SU-DHL-6 (cell line): ENCODE results near the gene INPP5B.

Experiments
- H2AFZ ChIP-seq: fragments of 200-600 bp; sonication (generic); 2 replicates; pipeline ENCODE4 v1.6.1; 2014; ENCODE audit warnings: low read depth, mild to moderate bottlenecking, moderate library complexity, mixed read lengths, antibody characterized with exemption, low read length; ENCODE audit not compliant: severe bottlenecking
- H3F3A ChIP-seq: fragments of 200-600 bp; shearing (Covaris generic); 2 replicates; pipeline ENCODE4 v1.6.0; 2016; ENCODE audit warnings: antibody characterized with exemption, mild to moderate bottlenecking; ENCODE audit not compliant: insufficient read depth
- H3K27ac ChIP-seq: fragments of 200-600 bp; sonication (generic); 2 replicates; pipeline ENCODE4 v1.5.1; 2016; ENCODE audit warnings: low read depth, mild to moderate bottlenecking, low read length, moderate library complexity, mixed read lengths
- H3K27me3 ChIP-seq: fragments of 200-600 bp; sonication (generic), shearing (Covaris generic); 2 replicates; pipeline ENCODE4 v1.6.0; 2014; ENCODE audit warnings: mild to moderate bottlenecking, low read length
- H3K36me3 ChIP-seq: fragments of 200-600 bp; sonication (generic); 2 replicates; pipeline ENCODE4 v1.6.1; 2014; ENCODE audit warnings: mild to moderate bottlenecking, low read length, mixed read lengths
- H3K4me2 ChIP-seq: fragments of 300-600, 200-600 bp; shearing (Covaris generic), sonication (generic); 2 replicates; pipeline ENCODE4 v1.6.0; 2014; ENCODE audit warnings: low read length, low read depth, mild to moderate bottlenecking; ENCODE audit not compliant: poor library complexity, severe bottlenecking
- H3K4me3 ChIP-seq: fragments of 200-600 bp; sonication (generic); 2 replicates; pipeline ENCODE4 v1.5.1; 2014; ENCODE audit warnings: antibody characterized with exemption, low read length, mild to moderate bottlenecking, mixed read lengths; ENCODE audit not compliant: insufficient read depth, poor library complexity, severe bottlenecking
- H3K79me2 ChIP-seq: fragments of 200-600 bp; sonication (generic); 2 replicates; pipeline ENCODE4 v1.6.1; 2014; ENCODE audit warnings: mild to moderate bottlenecking, low read length, moderate library complexity; ENCODE audit not compliant: insufficient read depth
- H3K9ac ChIP-seq: fragments of 200-600 bp; sonication (generic); 2 replicates; pipeline ENCODE4 v1.7.0; 2014; ENCODE audit warnings: mild to moderate bottlenecking, low read length
- H3K9me2 ChIP-seq: fragments of 200-600 bp; sonication (generic); replicated peaks from 2 replicates; pipeline ENCODE4 v1.6.1; 2014; ENCODE audit warnings: low read length; ENCODE audit not compliant: insufficient read depth
- H3K9me3 ChIP-seq: fragments of 200-600 bp; sonication (generic); 2 replicates; pipeline ENCODE4 v1.6.1; 2014; ENCODE audit warnings: low read length, mixed read lengths; ENCODE audit not compliant: insufficient read depth
- H4K20me1 ChIP-seq: fragments of 200-600 bp; sonication (generic); 2 replicates; pipeline ENCODE4 v1.6.1; 2014; ENCODE audit warnings: low read depth, mild to moderate bottlenecking, antibody characterized with exemption, low read length, moderate library complexity, mixed read lengths
- EZH2phosphoT487 ChIP-seq: fragments of 200-600 bp; sonication (generic), shearing (Covaris generic); conservative IDR thresholded peaks from 2 replicates; pipeline ENCODE4 v1.6.1; 2018; ENCODE audit warnings: mild to moderate bottlenecking, antibody characterized with exemption, low read length, moderate library complexity, mixed read lengths
- TF ChIP-seq, protein P1 (sequence below): fragments of 200-600 bp; sonication (generic); IDR thresholded peaks from one replicate; pipeline ENCODE4 v1.5.1; 2017; ENCODE audit warnings: antibody characterized with exemption, mild to moderate bottlenecking, low read length, moderate library complexity; ENCODE audit not compliant: insufficient read depth, poor library complexity, severe bottlenecking

Gene INPP5B

DNA sequence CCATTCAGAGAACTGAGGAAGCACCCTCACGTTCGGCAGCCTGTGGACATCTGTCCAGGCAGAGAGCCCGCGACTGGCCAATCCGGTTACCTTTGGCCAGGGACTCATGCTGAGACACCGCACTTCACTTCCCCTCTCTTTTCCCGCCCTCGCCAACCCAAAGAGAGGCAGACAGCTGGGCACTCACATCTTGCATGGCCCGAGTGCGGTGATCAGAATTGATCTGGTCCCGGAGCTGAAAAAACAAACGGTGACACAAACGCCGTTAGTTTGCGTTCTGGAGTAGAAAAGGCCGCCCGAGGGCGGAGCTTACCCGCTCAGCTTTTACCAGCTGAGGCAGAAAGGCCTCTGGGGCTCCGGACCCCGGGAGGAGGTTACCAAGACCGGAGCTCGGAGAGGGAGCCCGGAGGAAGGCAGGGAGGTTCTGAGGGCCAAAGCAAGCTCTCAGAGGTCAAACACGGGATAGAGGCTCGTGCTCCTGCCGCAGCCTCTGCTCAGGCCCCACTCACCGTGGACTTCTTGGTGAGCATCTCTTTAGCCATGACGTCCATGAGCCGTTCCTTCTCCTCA, 42.6 kb upstream of the INPP5B start:
- TF ChIP-seq, protein P1, sequence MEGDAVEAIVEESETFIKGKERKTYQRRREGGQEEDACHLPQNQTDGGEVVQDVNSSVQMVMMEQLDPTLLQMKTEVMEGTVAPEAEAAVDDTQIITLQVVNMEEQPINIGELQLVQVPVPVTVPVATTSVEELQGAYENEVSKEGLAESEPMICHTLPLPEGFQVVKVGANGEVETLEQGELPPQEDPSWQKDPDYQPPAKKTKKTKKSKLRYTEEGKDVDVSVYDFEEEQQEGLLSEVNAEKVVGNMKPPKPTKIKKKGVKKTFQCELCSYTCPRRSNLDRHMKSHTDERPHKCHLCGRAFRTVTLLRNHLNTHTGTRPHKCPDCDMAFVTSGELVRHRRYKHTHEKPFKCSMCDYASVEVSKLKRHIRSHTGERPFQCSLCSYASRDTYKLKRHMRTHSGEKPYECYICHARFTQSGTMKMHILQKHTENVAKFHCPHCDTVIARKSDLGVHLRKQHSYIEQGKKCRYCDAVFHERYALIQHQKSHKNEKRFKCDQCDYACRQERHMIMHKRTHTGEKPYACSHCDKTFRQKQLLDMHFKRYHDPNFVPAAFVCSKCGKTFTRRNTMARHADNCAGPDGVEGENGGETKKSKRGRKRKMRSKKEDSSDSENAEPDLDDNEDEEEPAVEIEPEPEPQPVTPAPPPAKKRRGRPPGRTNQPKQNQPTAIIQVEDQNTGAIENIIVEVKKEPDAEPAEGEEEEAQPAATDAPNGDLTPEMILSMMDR: no peak
- no peak for TF ChIP-seq EZH2phosphoT487
- peak overlapping the region; percentile 61 for H2AFZ ChIP-seq
- H4K20me1 ChIP-seq: no peaks in the 10 kb centered on the region; the same call in 1 of the 2 replicates
- 0 out of 2 replicates have a peak, but pooled peaks cover 5% of the 10 kb centered on the region for H3F3A ChIP-seq
- H3K4me3 ChIP-seq: peak overlapping the region; percentile 96
- peaks cover 13% of the 10 kb centered on the region for H3K36me3 ChIP-seq
- H3K27ac ChIP-seq: peak overlapping the region; percentile 58
- H3K9me2 ChIP-seq: no peaks in the 10 kb centered on the region
- H3K4me2 ChIP-seq: peak overlapping the region; percentile 50
- H3K9me3 ChIP-seq: no peaks in the 10 kb centered on the region
- H3K9ac ChIP-seq: peak overlapping the region; percentile 80
- peaks cover 26% of the 10 kb centered on the region for H3K79me2 ChIP-seq
- no peaks in the 10 kb centered on the region for H3K27me3 ChIP-seq

DNA sequence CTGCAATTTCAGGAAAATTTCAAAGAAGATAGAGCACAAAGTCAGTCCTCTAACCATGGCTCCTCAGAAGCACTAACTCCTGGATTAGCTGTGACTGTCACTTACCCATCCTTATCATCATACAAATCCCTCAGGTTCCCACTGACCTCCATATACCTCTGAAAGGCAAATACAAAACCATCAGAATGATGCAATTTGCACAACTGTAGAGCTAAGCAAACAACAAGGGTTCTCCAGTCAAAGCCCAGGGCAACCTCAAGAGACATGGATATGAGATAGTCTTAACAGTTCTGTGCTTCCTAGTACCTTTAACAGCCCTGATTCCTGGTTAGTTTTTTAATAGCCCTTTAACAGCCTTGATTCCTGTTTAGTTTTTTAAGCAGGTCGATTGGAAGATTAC, 40.8 kb upstream of the INPP5B start:
- Histone ChIP-seq H3K27me3 (no peaks in the 10 kb centered on the region), H3K27ac (no peak overlapping the region), H4K20me1 (no peaks in the 10 kb centered on the region; the same call in 1 of the 2 replicates), H3K9ac (no peak overlapping the region), H3K9me2 (no peaks in the 10 kb centered on the region), H3K36me3 (peaks cover 22% of the 10 kb centered on the region), H2AFZ (no peak overlapping the region), H3K9me3 (no peaks in the 10 kb centered on the region), H3K4me3 (no peak overlapping the region), H3F3A (0 out of 2 replicates have a peak, but pooled peaks cover 5% of the 10 kb centered on the region), H3K79me2 (peaks cover 26% of the 10 kb centered on the region), H3K4me2 (peak overlapping the region; percentile 50)
- TF ChIP-seq EZH2phosphoT487: no peak
- TF ChIP-seq, protein P1: no peak

DNA sequence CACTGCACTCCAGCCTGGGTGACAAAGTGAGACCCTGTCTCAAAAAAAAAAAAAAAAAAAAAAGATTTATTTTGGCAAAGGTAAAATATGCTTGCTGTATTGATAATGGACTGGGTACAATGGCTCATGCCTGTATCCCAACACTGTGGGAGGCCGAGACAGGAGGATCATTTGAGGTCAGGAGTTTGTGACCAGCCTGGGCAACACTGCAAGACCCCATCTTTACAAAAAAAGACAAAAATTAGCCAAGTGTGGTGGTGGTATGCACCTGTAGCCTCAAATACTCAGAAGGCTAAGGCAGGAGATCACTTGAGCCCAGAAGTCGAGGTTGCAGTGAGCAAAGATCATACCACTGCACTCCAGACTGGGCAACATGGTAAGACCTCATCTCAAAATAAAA, 36.7 kb upstream of the INPP5B start:
- Histone ChIP-seq H3F3A (no peaks in the 10 kb centered on the region; the same call in 1 of the 2 replicates), H2AFZ (no peak overlapping the region), H3K9ac (no peak overlapping the region), H4K20me1 (no peaks in the 10 kb centered on the region; the same call in 1 of the 2 replicates), H3K27ac (no peak overlapping the region), H3K36me3 (peaks cover 45% of the 10 kb centered on the region), H3K79me2 (peaks cover 13% of the 10 kb centered on the region), H3K4me2 (no peak overlapping the region), H3K4me3 (no peak overlapping the region), H3K9me2 (no peaks in the 10 kb centered on the region), H3K27me3 (no peaks in the 10 kb centered on the region), H3K9me3 (no peaks in the 10 kb centered on the region)
- no peak for TF ChIP-seq EZH2phosphoT487
- TF ChIP-seq, protein P1: no peak
